Panc1 (cell line): Measurements from ENCODE around the gene XKR7.

Experiments used
- POLR2AphosphoS5 ChIP-seq: IDR thresholded peaks from 2 replicates; pipeline ENCODE4 v1.6.1; 2012; ENCODE audit warnings: mild to moderate bottlenecking, low read depth, low read length, moderate library complexity
- REST ChIP-seq, 2 experiments: IDR thresholded peaks; 2 replicates each; pipeline ENCODE4 v1.6.1; 2011 to 2012; ENCODE audit warnings: low read depth in 2 of 2, control low read depth in 1 of 2, low read length in 1 of 2, mild to moderate bottlenecking in 1 of 2, moderate library complexity in 1 of 2; ENCODE audit not compliant: insufficient read depth in 1 of 2
- TF ChIP-seq, protein P1 (sequence below): fragments of 450-650 bp; IDR thresholded peaks from 2 replicates; pipeline ENCODE4 v1.5.1; 2017; ENCODE audit warnings: mild to moderate bottlenecking

DNA sequence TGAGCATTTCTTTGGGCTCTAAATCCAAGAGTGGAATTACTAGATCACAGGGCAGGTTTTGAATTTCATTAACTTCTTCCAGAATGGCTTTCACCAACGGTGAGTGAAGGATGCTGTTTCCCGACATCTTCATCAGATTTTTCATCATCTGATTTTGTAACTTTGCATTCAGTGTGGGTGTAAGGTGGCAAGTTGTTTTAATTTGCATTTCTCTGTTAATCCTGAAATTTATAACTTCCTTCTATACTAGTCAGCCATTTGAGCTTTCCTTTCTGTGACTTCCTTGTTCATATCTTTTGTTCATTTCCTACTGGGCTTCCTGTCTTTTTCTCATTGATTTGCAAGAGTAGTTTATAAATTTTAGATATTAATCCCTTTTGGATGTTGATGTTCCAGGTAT, 65.4 kb downstream of the XKR7 start:
- TF ChIP-seq, protein P1, sequence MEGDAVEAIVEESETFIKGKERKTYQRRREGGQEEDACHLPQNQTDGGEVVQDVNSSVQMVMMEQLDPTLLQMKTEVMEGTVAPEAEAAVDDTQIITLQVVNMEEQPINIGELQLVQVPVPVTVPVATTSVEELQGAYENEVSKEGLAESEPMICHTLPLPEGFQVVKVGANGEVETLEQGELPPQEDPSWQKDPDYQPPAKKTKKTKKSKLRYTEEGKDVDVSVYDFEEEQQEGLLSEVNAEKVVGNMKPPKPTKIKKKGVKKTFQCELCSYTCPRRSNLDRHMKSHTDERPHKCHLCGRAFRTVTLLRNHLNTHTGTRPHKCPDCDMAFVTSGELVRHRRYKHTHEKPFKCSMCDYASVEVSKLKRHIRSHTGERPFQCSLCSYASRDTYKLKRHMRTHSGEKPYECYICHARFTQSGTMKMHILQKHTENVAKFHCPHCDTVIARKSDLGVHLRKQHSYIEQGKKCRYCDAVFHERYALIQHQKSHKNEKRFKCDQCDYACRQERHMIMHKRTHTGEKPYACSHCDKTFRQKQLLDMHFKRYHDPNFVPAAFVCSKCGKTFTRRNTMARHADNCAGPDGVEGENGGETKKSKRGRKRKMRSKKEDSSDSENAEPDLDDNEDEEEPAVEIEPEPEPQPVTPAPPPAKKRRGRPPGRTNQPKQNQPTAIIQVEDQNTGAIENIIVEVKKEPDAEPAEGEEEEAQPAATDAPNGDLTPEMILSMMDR: no peak
- TF ChIP-seq POLR2AphosphoS5 (no peak), REST (IDR thresholded peaks at IDR 0.05; ENCODE audit: insufficient read depth in 1 of 2, low read depth in 2 of 2, low read length in 1 of 2) (no peak)
